PC-3 (cell line): Measurements from ENCODE around the gene UNC5B.

Experiments used
- CTCF ChIP-seq: fragments of 300-600 bp; sonication (generic); conservative IDR thresholded peaks from 2 replicates; pipeline ENCODE4 v1.5.1; 2017; ENCODE audit warnings: antibody characterized with exemption, low read depth, mild to moderate bottlenecking, low read length
- EZH2 ChIP-seq: fragments of 300-600 bp; sonication (generic); IDR thresholded peaks from one replicate; pipeline ENCODE4 v1.6.1; 2017; ENCODE audit warnings: antibody characterized with exemption, mild to moderate bottlenecking, low read length; ENCODE audit not compliant: unreplicated experiment

DNA sequence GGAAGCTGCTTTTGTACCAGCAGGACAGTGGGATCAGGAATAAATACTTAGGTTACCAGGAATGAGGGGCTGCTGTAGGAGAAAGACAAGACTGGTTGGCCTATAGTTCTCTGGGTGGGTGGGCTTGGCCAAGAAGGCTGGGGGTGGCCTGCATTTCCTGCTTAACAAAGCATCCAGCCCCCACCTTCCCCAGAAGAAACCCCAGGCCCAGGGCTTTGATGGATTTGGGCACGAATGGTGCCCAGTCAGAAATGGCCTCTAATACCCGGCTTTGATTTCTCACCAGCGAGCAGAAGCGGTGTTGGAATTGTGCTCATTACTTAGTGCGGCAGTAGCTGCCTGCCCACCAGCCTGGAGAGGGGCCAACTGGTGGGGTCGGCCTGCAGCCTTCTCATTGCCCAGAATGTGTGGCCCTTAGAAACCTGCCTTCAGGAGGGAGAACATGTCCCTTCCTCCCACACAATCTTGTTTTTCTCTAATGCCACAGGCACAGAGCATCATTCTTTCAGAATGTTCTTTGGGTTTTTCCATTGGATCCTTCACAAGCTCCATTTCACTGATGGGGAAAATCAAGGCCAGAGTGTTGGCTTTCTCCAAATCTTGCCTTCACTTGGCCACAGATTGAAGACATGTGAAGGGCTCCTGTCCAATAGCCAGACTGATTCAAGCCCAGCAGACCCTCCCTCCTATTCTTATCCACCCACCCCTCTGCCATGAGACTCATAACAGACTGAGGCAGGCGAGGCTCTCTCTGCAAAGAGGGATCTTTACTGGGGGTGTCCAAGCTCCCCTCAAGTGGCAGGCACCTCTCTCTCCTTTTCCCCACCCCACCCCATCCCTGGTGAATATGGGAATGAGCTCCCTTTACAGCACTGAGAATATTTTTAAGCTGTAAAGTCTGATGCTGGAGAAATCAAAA is 2.5 kb downstream of the UNC5B start:
- TF ChIP-seq CTCF (no peak), EZH2 (no peak)
